Subcutaneous adipose tissue (tissue), 4 donors: Measurements from ENCODE around the gene DYNLRB1. TPM values are rescaled to one million over a fixed set of nuclear protein-coding genes. Genes with fewer than 3 reads are reported as not detected.

Source experiments
- CTCF ChIP-seq: fragments of 450-650 bp; IDR thresholded peaks from one replicate; pipeline ENCODE4 v1.5.1; 2016; ENCODE audit warnings: low read depth, mild to moderate bottlenecking, control low read depth, antibody characterized with exemption, moderate library complexity
- total RNA-seq, 4 donors: library from RNA; depleted of rRNA; stranded (reverse); fragments of >200 nt; gene quantifications; one replicate each; pipeline ENCODE4 v1.1.0, GENCODE V29; 2016

DYNLRB1 gene
- total RNA-seq, 4 donors from 2014 or later = 111 to 206 (median 122) TPM

- no peak for TF ChIP-seq CTCF
Measured at GRCh38 chr20:34547844-34548613, 31.8 kb downstream of the DYNLRB1 start.

DNA sequence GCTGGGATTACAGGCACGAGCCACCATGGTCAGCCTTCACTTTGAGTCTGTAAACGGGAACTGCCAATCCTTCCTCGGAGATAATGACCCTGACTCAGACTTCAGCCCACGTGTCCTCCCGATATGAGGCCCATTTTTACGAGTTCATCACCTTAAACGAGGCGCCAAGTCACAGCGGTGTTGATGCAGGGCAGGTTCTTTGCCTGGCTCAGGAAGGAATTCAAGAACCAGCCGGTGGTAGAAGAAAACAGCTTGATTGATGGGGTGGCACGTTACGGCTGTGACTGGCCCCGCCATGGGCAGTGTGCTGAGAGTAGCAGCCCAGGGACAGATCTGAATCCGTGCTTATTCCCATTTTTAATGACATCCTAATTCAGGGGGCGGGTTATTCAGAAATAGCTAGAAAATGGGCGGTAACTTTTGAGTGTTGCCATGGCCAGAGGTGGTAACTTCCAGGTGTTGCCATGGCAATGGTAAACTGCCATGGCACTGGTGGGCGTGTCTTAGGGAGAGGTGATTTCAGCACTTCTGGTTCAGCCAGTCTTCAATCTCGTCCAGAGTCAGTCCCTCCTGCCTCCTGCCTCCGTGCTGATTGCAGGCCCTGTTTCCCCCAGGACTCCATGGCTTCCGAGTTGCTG lies 33.2 kb downstream of the DYNLRB1 start:
- no peak for TF ChIP-seq CTCF

GRCh38 chr20:34549929-34550305 lies 33.7 kb downstream of the DYNLRB1 start:
- no peak for TF ChIP-seq CTCF

DNA sequence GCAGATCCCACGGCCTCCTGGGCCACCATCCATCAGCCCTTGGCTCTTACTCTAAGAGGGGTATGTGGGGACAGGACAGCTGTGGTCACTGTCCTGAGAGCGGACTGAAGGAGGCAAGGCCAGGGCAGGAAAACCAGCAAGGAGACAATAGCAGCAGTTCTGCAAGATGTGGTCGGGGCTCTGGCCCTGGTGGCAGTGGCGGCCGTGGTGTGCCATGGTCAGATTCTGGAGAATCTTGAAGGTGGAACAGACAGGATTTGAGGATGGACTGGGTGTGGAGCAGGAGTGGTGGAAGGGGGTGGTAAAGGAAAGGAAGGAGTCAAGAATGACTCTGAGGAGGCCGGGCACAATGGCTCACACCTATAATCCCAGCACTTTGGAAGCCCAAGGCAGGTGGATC lies 36.3 kb downstream of the DYNLRB1 start:
- TF ChIP-seq CTCF = no peak

- TF ChIP-seq CTCF = no peak
Measured at GRCh38 chr20:34553366-34553867, 37.2 kb downstream of the DYNLRB1 start.

GRCh38 chr20:34557936-34558319 lies 41.7 kb downstream of the DYNLRB1 start:
- TF ChIP-seq CTCF = no peak
